Umbilical cord (tissue), 2 donors: ENCODE results near the gene CD2BP2. TPM values are rescaled to one million over a fixed set of nuclear protein-coding genes. Genes with fewer than 3 reads are reported as not detected.
A peak's percentile ranks its signal among the peaks of the same experiment; 100 is the strongest.
"Not testable (repeated sequence)": the region's sequence is repeated elsewhere in the genome, so short reads cannot be mapped to it uniquely, and the experiment has no call there.

Experiments
- DNase-seq: peaks from one replicate; pipeline ENCODE4 v3.0.0-alpha.2; 2015; ENCODE audit warnings: low spot score
- total RNA-seq: library from RNA; depleted of rRNA; stranded (reverse); fragments of >200 nt; gene quantifications from one replicate; pipeline ENCODE4 v1.2.3, GENCODE V29; 2014; ENCODE audit warnings: low replicate concordance; ENCODE audit not compliant: insufficient read depth

Gene CD2BP2
- total RNA-seq, 1 donor from 2014 or later, result 20.9 TPM

DNA sequence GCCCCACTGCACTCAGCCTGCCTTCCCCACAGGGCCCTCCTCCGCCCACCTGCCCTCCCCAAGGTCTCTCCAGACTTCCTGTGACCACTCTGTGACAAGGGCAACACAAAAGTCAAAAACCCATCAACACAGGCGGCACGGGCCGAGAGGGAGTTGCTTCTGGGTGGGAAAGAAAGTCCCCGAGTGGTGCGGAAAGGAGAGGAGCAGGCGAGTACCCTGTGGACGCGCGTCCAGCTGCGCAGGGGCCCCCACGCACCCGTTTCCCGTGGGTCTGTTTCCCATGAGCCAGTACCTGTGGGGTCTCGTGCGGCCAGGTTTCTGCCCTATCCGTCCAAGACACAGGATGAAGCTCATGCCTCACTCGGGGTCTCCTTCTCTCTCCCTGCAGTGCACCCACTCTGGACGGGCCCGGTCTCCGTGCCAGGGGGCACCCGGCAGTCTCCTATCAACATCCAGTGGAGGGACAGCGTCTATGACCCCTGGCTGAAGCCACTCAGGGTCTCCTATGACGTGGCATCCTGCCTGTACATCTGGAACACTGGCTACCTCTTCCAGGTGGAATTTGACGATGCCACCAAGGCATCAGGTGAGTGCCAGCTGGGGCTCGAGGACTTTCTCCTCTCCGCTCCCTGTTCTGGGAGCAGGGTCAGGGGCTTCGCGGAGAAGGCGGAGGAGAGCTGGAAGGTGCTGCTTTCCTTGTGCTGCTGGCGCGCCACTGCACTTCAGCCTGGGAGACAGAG, 12.2 kb downstream of the CD2BP2 start:
- no peak for DNase-seq

GRCh38 chr16:30341971-30342370, 13.1 kb downstream of the CD2BP2 start:
- DNase-seq, result not testable (repeated sequence)

DNA sequence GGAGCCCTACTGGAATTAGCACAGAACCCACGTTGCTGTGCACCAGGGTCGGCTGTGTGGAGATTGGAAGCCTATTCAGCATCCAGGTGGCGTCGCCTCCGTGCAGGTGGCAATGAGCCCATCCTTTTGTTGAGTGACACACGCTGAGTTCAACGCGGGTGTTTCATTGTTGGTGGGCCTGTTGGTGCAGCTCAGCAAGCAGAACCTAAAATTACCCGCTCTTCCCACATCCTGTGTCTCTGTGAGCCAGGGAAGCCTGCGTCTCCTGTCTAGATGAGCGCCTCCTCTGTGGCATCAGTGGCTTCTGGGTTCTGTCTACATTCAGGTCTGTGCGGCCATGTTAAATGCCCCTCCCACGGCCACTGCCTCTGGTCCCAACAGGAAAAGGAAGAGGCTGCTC, 14.5 kb downstream of the CD2BP2 start:
- no peak for DNase-seq

DNA sequence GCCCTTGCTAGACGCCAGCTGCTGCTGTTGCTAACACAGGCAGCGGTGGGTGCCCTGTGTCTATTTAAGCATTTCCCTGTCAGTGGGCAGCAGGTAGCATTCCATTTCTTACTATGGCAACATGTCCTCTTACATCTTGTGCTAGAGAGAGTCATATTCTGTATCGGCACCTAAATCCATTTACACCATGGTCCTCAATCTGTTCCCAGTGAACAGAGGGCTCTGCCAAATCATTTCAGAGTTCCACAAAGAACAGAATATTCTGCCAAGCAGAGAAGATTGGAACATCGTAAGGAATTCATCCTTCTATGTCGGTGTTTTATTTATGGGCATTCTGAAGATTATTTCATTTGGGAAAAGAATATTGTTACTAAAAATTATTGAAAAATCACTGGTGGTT, 16.4 kb downstream of the CD2BP2 start:
- not testable (repeated sequence) for DNase-seq

DNA sequence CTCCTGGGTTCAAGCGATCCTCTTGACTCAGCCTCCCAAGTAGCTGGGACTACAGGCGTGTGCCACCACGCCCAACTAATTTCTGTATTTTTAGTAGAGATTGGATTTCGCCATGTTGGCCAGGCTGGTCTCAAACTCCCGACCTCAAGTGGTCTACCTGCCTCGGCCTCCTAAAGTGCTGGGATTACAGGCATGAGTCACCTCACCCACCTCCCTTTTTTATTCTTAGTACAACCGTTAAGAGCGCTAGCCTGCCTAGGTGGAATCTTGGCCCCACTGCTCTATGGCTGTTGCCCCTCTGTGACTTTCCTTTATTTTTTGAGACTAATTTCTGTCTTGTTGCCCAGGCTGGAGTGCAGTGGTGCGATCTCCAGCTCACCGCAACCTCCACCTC, 17.1 kb downstream of the CD2BP2 start:
- DNase-seq, result not testable (repeated sequence)

DNA sequence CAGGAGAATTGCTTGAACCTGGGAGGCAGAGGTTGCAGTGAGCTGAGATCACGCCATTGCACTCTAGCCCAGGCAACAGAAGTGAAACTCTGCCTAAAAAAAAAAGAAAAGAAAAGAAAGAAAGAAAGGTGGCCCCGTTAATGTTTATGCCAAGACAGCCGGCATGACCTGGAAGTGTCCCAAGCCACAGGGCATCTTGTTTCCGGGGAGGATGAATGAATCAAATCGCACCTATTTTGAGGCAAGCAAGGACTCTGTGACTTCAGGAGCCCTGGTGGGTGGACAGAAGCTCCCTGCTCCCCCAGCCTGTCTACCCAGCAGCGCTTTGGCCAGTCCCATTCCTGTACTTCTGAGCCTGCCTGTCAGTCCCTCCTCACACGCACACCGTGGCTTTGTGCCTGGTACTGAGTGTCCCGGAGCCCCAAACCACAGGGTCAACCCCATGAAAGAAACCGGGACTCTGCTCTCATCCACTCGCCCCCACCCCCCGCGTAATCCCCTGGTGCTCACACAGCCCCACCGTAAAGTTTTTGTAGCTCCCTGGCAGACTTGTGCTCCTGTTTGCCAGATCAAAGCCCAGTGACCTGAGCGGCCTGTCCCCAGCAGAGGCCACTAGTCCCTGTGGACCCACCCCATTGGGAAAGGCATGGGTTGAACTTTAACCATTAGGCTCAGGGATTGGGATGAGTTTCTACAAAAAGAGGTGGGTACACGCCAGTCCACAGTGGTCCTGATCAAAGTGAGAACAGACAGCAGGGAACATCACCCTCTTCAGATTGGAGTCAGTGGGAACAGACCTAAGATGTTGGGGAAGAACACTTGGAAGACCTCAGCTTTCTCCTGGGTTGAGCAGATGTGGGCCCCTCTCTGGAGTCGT, 19.3 kb downstream of the CD2BP2 start:
- peak; percentile 33 for DNase-seq

DNA sequence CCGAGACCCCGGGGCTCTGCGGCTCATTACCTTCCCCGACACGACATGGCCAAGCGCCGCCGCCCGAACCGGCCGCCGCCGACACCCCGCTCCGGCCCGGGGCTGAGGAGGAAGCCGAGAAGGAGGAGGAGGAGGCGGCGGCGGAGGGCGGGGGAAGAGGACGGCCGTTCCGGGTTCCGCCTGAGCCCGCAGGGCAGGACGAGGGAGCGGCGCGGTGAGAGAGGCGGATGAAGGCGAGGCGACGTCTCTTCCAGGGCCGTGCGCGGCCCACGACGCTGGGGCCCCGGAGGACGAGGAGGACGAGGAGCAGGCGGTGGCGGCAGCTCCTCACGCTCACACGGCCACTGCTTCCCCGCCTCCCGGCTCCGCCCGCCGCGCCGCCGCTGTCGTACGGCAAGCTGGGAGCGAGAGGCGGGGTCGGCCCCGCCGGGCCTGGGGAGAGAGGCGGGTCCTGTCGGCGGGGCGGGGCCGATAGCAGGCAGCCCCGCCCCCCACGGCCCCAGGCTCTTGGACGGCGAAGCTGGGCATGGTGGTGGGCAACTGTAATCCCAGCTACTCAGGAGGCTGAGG, 20.0 kb downstream of the CD2BP2 start:
- DNase-seq, result peak; percentile 81

GRCh38 chr16:30334473-30334989, 20.6 kb downstream of the CD2BP2 start:
- DNase-seq, result peak; percentile 88

DNA sequence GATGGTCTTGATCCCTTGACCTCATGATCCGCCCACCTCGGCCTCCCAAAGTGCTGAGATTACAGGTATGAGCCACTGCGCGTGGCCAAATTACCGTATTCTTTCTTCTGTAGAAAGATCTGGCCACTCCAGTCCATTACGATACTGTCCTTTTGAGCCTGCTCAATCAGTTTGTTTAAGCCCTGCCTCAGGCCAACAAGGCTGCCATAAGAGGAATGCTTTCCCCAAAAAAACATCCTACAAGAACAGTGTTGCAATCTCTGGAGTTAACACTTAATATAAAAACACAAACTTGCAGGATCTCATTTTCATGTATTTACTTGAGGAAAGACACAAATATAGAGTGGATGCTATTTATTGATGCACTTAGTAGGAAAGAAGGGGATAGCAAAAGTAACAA, 30.9 kb downstream of the CD2BP2 start:
- DNase-seq, result not testable (repeated sequence)

DNA sequence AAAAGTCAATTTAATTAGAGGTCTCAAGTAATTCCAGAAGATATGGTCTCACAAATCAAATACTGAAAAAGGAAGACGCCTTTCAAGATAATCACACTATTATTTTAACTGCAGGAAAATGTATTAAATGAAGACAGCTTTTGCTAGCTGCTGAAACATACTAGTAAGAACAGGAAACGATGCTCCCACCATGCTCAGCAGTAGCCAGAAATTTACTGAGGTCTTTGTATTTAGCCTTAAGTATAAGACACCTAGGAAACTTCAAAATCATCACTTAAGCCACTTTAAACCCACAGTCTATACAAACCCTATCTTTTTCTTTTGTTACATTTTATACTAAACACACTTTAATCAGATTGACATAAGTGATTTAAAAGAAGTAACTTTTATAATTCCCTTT, 36.5 kb downstream of the CD2BP2 start:
- not testable (repeated sequence) for DNase-seq

DNA sequence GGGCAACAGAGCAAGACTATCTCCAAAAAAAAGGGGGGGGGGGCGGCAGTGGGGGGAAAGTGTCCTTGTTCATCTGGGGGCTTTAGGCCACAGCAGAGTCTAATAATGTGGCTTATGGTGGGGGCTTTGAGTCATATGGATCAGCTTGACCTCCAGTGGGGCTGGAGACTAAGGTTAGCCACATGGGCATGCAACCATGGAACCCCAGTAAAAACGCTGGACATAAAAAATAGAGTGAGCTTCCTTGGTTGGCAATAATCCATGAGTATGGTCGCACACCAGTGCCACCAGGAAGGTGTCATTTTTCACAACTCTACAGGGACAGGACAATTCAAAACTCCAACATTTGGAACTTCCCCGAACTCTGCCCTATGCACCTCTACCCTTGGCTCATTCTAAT, 44.2 kb downstream of the CD2BP2 start:
- not testable (repeated sequence) for DNase-seq

- DNase-seq, result not testable (repeated sequence)
Measured at GRCh38 chr16:30309255-30309654, 45.9 kb downstream of the CD2BP2 start.

Other genes with a start within 250 kb of the CD2BP2 start
- gene GDPD3, start 241.8 kb downstream of the CD2BP2 start, total RNA-seq, result not detected
- 23.8 TPM for gene MAPK3, start 232.1 kb downstream of the CD2BP2 start, total RNA-seq
- 22.9 TPM for gene CORO1A, start 171.7 kb downstream of the CD2BP2 start, total RNA-seq
- gene BOLA2B, start 161.6 kb downstream of the CD2BP2 start, total RNA-seq, result 110 TPM
- 10.8 TPM for gene SLX1A, start 161.4 kb downstream of the CD2BP2 start, total RNA-seq
- 5.1 TPM for gene SULT1A3, start 156.1 kb downstream of the CD2BP2 start, total RNA-seq
- gene NPIPB13, start 106.8 kb downstream of the CD2BP2 start, total RNA-seq, result 0.24 TPM
- 35.6 TPM for gene TBC1D10B, start 15.2 kb upstream of the CD2BP2 start, total RNA-seq
- not detected for gene MYL11, start 19.5 kb upstream of the CD2BP2 start, total RNA-seq
- gene SEPTIN1, start 27.3 kb upstream of the CD2BP2 start, total RNA-seq, result 8.9 TPM
- 14.2 TPM for gene ZNF48, start 40.1 kb upstream of the CD2BP2 start, total RNA-seq
- gene ZNF771, start 52.3 kb upstream of the CD2BP2 start, total RNA-seq, result 12.0 TPM
- 10.1 TPM for gene DCTPP1, start 74.7 kb upstream of the CD2BP2 start, total RNA-seq
- 6.3 TPM for gene SEPHS2, start 90.6 kb upstream of the CD2BP2 start, total RNA-seq
- 3.1 TPM for gene ITGAL, start 117.4 kb upstream of the CD2BP2 start, total RNA-seq
- gene ZNF768, start 171.3 kb upstream of the CD2BP2 start, total RNA-seq, result 14.7 TPM
- 5.5 TPM for gene ZNF747, start 179.6 kb upstream of the CD2BP2 start, total RNA-seq
- 4.1 TPM for gene ZNF764, start 203.1 kb upstream of the CD2BP2 start, total RNA-seq
- 5.1 TPM for gene ZNF688, start 216.4 kb upstream of the CD2BP2 start, total RNA-seq
- 17.3 TPM for gene ZNF785, start 230.4 kb upstream of the CD2BP2 start, total RNA-seq